ENCODE results near the gene ADNP. TPM values are rescaled to one million over a fixed set of nuclear protein-coding genes. Genes with fewer than 3 reads are reported as not detected.

ADNP gene
- polyA plus RNA-seq, 1 donor (not counting 4 experiments of a cell fraction or from before 2014, with no cell fraction given): 29.3 TPM

DNA sequence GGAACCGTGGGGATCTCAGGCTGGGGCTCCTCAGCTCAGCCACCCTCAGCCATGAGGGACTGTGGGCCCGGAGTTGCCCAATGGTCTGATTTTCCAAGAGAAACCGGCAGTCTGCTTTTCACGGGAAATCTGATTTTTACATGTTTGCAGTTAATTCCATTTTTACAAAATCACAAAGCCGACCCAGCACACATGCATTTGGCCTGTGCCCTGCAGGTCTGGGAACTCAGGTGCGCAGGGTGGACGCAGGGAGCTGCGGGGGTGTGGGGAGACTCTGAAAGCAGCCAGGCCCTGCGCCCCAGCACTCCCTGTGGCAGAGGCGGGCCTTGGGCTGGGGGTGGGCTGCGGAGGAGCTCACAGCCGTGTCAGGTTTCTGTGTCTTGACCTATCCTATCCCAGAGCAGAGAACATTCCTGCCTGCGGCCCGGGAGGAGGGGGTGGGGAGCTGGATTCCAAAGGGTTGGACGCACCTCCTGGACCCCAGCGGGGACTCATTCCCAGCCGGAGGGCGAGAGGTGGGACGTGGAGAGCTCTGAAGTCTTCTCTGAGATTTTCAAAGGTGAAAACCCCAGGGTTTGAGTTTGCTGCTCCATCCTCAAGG is 60.6 kb downstream of the ADNP start:
- Histone ChIP-seq H3K9me1 (ENCODE audit: control insufficient read depth, extremely low read depth, insufficient read depth, low read length) (no peaks in the 10 kb centered on the region), H3K36me3 (ENCODE audit: control insufficient read depth in 2 of 2, extremely low read depth in 1 of 2, insufficient read depth in 2 of 2, low read length in 2 of 2) (peaks cover 0 to 2% of the 10 kb centered on the region in 2 experiments), H2AFZ (ENCODE audit: control insufficient read depth, low read length) (no peak overlapping the region), H3K4me1 (ENCODE audit: control insufficient read depth, extremely low read depth, insufficient read depth, low read length) (peaks cover 5% of the 10 kb centered on the region), H4K20me1 (ENCODE audit: control insufficient read depth, extremely low read depth, insufficient read depth, low read length) (no peaks in the 10 kb centered on the region), H3K27ac (ENCODE audit: control insufficient read depth, insufficient read depth, low read length) (no peak overlapping the region), H3K4me2 (ENCODE audit: control insufficient read depth, extremely low read depth, insufficient read depth, low read depth, low read length) (no peak overlapping the region), H3K27me3 (ENCODE audit: control insufficient read depth, extremely low read depth, insufficient read depth, low read length) (no peaks in the 10 kb centered on the region), H3K9me3 (ENCODE audit: control insufficient read depth, low read depth, low read length) (no peaks in the 10 kb centered on the region), H3K4me3 (ENCODE audit: control insufficient read depth in 2 of 3, extremely low read depth in 1 of 3, insufficient read depth in 2 of 3, low read depth in 1 of 3, low read length in 3 of 3) (no peak overlapping the region), H3K9ac (ENCODE audit: control insufficient read depth, extremely low read depth, insufficient read depth, low read length) (no peak overlapping the region), H3K79me2 (ENCODE audit: control insufficient read depth, insufficient read depth, low read length) (no peaks in the 10 kb centered on the region)
- DNase-seq (ENCODE audit: low read depth, low spot score): no peak
- TF ChIP-seq EZH2 (IDR thresholded peaks at IDR 0.05; ENCODE audit: low read length): no peak
- TF ChIP-seq, protein P1, sequence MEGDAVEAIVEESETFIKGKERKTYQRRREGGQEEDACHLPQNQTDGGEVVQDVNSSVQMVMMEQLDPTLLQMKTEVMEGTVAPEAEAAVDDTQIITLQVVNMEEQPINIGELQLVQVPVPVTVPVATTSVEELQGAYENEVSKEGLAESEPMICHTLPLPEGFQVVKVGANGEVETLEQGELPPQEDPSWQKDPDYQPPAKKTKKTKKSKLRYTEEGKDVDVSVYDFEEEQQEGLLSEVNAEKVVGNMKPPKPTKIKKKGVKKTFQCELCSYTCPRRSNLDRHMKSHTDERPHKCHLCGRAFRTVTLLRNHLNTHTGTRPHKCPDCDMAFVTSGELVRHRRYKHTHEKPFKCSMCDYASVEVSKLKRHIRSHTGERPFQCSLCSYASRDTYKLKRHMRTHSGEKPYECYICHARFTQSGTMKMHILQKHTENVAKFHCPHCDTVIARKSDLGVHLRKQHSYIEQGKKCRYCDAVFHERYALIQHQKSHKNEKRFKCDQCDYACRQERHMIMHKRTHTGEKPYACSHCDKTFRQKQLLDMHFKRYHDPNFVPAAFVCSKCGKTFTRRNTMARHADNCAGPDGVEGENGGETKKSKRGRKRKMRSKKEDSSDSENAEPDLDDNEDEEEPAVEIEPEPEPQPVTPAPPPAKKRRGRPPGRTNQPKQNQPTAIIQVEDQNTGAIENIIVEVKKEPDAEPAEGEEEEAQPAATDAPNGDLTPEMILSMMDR (optimal IDR thresholded peaks at IDR 0.05 in 1 of 3, IDR thresholded peaks at IDR 0.05 in 1 of 3, conservative IDR thresholded peaks at IDR 0.05 in 1 of 3; ENCODE audit: extremely low read depth in 1 of 3, insufficient read depth in 2 of 3, low read length in 3 of 3): no peak
- FAIRE-seq: no peak
- dilution Hi-C loops (cut with MboI; ENCODE audit: extremely low pct_ligation_motif_present, low sequenced_read_pairs): no loop called here

DNA sequence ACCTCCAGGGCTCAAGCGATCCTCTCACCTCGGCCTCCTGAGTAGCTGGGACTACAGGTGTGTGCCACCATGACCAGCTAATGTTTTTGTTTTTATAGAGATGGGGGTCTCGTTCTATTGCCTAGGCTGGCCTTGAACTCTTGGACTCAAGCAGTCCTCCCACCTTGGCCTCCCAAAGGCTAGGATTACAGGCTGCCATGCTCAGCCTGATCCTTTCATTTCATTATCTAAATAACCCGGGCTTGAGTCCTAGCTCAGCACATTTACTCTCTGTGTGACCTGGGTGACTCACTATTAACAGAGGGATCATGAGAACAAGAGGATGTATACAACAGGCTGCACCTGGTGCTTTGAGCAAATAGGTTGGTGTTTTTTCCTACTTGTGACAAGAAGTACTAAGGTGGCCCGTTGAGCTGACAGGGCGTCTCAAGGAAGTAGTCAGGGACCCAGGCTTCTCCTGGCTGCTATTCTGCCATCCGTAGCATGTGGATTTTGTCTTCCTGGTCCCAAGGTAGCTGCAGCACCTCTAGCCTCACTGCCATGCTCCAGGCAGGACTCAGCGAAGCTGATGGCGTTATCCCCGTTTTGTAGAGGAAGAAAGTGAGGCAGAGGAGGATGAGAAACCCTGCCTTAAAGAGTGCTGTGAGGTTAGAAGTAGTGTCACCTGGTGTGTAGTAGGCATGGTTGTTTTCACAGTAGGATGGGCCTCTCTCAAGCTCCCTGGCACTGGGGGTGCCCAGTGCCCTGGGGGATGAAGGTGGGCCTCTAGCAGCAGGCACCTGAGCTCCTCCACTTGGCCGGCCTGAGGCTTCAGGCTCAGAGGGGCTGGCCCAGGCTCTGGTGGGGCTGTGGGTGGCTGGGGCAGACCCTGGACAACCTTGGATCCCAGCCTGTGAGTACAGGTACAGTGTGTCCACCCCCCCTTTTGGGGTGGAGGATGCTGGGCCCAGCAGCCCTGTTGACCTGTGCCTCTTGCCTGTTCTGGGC is 62.4 kb downstream of the ADNP start:
- no peak for TF ChIP-seq EZH2 (IDR thresholded peaks at IDR 0.05; ENCODE audit: low read length)
- TF ChIP-seq, protein P1 (optimal IDR thresholded peaks at IDR 0.05 in 1 of 3, IDR thresholded peaks at IDR 0.05 in 1 of 3, conservative IDR thresholded peaks at IDR 0.05 in 1 of 3; ENCODE audit: extremely low read depth in 1 of 3, insufficient read depth in 2 of 3, low read length in 3 of 3): no peak
- H4K20me1 ChIP-seq (ENCODE audit: control insufficient read depth, extremely low read depth, insufficient read depth, low read length): no peaks in the 10 kb centered on the region
- H3K4me1 ChIP-seq (ENCODE audit: control insufficient read depth, extremely low read depth, insufficient read depth, low read length): peaks cover 8% of the 10 kb centered on the region
- dilution Hi-C loops (cut with MboI; ENCODE audit: extremely low pct_ligation_motif_present, low sequenced_read_pairs): no loop called here
- H3K9me3 ChIP-seq (ENCODE audit: control insufficient read depth, low read depth, low read length): no peaks in the 10 kb centered on the region
- FAIRE-seq: no peak
- no peaks in the 10 kb centered on the region for H3K27me3 ChIP-seq (ENCODE audit: control insufficient read depth, extremely low read depth, insufficient read depth, low read length)
- no peak overlapping the region for H3K4me3 ChIP-seq (ENCODE audit: control insufficient read depth in 2 of 3, extremely low read depth in 1 of 3, insufficient read depth in 2 of 3, low read depth in 1 of 3, low read length in 3 of 3)
- H3K9me1 ChIP-seq (ENCODE audit: control insufficient read depth, extremely low read depth, insufficient read depth, low read length): no peaks in the 10 kb centered on the region
- DNase-seq (ENCODE audit: low read depth, low spot score): no peak
- no peak overlapping the region for H3K4me2 ChIP-seq (ENCODE audit: control insufficient read depth, extremely low read depth, insufficient read depth, low read depth, low read length)
- H3K27ac ChIP-seq (ENCODE audit: control insufficient read depth, insufficient read depth, low read length): no peak overlapping the region
- no peak overlapping the region for H3K9ac ChIP-seq (ENCODE audit: control insufficient read depth, extremely low read depth, insufficient read depth, low read length)
- no peaks in the 10 kb centered on the region for H3K79me2 ChIP-seq (ENCODE audit: control insufficient read depth, insufficient read depth, low read length)
- peaks cover 0 to under 1% of the 10 kb centered on the region in 2 experiments for H3K36me3 ChIP-seq (ENCODE audit: control insufficient read depth in 2 of 2, extremely low read depth in 1 of 2, insufficient read depth in 2 of 2, low read length in 2 of 2)
- no peak overlapping the region for H2AFZ ChIP-seq (ENCODE audit: control insufficient read depth, low read length)
